ENCODE measurements around the gene ERP44. TPM values are rescaled to one million over a fixed set of nuclear protein-coding genes. Genes with fewer than 3 reads are reported as not detected.
A peak's percentile ranks its signal among the peaks of the same experiment; 100 is the strongest.
"Not testable (repeated sequence)": the region's sequence is repeated elsewhere in the genome, so short reads cannot be mapped to it uniquely, and the experiment has no call there.

The ERP44 gene
- total RNA-seq, 1 donor from 2014 or later, result 16.2 TPM

- DNase-seq, result peak; percentile 3
Observed at GRCh38 chr9:100011062-100011681, 87.6 kb downstream of the ERP44 start.

DNA sequence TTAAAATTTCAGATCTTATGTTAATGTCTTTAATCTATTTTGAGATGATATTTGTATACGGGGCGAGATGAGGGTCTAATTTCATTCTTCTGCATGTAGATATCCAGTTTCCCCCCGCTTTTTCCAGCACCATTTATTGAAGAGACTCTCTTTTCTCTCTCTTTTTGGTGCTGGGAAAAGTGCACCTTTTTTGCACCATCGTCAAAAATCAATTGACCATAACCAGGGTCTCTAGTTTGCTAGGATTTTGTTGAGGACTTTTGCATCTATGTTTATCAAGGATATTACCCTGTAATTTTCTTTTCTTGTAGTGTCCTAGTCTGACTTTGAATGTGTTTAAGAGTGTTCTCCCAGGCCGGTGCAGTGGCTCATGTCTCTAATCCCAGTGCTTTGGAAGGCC is 99.0 kb downstream of the ERP44 start:
- DNase-seq, result no peak

DNA sequence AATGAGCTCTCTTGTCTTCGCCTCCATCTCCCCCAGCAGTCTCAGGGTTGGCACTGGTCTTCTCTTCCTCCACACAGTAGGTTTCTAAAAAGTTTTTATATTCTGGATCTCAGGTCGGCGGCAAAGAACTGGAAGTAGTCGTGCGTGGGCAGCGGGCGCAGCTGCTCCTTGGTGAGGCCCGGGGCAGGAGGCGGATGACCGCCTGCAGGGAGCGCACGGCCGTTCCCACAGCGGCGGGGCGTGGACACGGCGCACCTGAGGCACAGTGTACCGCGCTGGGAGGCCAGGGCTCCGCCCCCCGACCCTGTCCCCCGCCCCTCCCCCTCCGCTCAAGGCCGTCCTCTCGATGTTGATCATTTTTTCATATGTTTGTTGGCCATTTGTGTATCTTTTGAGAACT is 99.9 kb downstream of the ERP44 start:
- DNase-seq, result no peak

- DNase-seq, result no peak
Observed at GRCh38 chr9:99998266-99998665, 100.5 kb downstream of the ERP44 start.

DNA sequence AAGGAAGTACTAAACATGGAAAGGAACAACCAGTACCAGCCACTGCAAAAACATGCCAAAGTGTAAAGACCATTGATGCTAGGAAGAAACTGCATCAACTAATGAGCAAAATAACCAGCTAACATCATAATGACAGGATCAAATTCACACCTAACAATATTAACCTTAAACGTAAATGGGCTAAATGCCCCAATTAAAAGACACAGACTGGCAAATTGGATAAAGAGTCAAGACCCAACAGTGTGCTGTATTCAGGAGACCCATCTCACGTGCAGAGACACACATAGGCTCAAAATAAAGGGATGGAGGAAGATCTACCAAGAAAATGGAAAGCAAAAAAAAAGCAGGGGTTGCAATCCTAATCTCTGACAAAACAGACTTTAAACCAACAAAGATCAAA is 108.3 kb downstream of the ERP44 start:
- DNase-seq, result not testable (repeated sequence)

DNA sequence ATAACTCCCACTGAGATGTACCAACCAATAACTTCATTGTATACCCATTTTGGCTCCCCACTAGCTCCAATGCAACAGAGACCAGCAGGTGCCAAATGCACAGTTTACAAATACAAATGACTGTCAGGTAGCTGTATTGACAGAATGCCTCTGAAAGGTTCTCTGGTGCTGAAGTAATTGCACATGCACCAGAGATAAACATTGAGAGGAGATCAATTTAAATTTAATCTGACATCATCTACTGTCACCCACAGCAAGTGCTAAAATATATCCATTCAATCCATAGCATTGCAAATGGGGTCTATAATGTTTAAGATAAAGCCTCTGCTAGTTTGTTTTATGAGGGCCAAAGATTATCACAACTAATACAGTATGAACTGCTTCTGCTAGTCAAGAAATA is 112.2 kb downstream of the ERP44 start:
- DNase-seq, result no peak

DNA sequence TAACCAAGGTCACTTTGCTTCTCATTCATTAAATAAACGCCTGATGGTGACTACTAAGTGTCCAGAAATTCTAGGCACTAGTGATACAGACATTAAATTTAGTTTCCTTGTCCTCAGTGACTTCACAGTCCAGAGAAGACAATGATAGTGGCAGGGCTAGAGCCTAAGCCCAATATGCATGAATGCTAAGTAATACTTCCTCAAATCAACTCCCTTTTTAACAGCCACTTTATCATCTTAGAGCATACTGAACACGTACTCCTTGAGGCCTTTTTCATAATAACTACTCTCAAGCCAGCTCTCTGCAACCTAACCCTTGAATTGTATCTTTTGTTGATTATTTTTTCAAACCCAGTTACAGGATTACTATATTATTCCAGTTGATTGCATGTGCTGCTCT is 118.2 kb downstream of the ERP44 start:
- no peak for DNase-seq

GRCh38 chr9:99978221-99978620 is 120.6 kb downstream of the ERP44 start:
- no peak for DNase-seq

DNA sequence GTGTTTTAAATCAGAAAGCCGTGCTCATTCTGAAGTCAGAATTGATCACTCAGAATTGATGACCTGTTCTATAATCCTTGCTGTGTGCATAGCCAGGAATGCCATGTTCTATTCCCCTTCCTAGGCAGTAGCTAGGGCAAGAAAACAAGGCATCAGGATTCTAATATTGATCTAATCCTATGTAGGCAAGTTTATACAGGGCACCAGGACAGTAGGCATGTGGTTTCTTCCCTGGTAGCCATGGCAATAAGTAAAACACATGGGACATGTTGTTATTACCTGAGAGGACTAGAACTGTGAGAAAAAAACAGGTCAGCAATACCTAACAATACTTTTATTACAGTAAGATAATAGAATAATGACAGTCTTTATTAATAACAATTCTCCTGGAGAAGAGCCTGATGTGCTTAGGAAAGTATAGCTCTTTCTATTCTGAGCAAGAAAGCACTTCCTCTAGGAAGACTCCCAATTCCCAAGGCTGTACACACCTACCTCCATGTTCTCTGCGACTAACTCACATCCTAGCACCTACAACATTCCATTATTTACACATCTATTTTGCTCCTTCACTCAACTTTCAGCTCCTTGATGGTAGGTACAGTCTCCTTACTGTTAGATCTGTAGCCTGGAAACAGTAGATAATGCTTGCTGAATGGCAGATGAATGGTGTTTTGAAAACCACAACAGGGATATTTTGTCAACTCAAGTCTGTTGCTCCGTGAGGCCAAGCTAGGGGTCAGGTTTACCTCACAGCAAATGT is 121.6 kb downstream of the ERP44 start:
- DNase-seq, result no peak

DNA sequence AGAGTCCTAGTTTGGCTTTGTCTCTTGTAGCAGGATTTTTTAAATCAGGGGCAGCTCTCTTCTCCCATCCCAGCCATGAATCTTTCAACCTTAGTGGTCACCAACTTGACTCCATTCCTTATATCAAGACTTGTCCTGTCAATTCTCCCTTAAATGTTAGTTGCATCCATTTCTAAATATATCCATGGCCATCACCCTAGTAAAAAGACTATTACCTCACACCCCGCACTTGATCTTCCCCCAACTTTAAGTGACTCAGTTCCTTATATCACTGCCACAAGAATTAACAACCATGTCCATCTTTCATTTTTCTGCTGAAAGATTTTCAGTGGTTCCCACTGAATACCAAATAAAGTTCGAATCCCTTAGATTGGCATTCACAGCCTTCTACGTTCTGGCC is 125.3 kb downstream of the ERP44 start:
- DNase-seq, result no peak

DNA sequence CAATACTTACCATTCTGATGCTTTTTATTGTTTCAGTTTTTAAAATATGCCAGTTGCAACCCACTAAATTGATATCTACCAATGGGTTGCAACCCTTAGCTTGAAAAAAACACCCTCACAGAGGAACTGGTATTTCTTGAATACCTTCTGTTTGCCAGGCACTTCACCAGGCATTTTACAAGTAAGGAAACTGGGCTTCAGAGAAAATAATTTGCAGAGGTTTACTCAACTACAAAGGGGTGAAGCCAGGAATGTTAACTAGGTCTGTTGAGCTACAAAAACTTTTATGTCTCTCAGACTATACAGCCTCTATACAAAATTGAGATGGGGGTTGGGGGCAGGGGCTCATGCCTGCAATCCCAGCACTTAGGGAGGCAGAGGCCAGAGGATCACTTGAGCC is 127.4 kb downstream of the ERP44 start:
- no peak for DNase-seq

DNA sequence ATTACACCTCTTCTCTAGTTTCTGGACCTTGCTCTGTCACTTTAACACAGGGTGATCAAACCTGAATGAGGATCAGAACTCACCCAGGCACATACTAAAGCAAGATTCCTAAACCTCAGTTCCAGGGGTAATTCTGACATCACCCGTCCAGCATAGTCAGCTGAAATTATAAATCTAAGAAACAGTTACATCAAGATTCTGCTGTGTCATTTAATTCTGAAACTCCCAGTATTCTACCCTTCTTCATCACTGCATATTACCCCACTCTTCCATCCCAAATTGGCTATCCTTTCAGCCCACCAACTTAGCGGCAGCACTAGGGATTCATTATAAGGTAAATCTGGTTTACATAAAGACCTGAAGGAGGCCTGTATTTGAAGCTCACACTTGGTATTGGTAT is 128.3 kb downstream of the ERP44 start:
- no peak for DNase-seq

DNA sequence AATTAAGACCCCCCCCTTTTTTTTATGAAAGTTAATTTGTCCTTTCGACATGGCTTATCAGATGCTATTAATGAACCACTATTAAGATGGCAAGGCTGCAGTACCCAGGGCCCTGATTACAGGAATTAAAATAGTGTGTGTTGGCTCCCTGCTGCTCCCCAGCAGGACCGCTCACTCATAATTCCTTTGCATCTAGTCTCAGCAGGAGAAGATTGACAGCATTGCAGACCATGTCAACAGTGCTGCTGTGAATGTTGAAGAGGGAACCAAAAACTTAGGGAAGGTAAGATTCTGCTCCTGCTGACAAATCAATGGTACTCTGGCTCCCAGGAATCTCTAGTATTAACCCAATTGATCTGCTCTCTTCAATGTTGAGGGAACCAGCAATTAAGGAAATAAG is 131.3 kb downstream of the ERP44 start:
- DNase-seq, result no peak

GRCh38 chr9:99966716-99967115 is 132.1 kb downstream of the ERP44 start:
- no peak for DNase-seq

DNA sequence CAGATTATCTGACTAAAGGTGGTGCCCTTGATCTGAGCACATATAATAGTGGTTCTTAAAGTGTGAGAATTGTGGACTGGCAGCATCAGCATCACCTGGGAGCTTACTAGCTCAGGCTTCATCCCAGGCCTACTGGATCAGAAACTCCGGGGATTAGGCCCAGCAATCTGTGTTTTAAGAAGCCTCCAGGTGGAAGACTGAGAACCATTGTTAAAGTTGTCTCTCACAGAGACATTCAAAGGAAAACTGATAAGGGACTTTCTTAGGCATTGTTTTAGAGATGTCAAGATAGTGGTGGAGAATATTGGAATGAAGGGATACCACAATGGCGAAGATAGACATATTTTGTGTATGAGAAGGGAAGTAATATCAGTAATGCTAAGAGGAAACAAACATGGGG is 132.8 kb downstream of the ERP44 start:
- no peak for DNase-seq

DNA sequence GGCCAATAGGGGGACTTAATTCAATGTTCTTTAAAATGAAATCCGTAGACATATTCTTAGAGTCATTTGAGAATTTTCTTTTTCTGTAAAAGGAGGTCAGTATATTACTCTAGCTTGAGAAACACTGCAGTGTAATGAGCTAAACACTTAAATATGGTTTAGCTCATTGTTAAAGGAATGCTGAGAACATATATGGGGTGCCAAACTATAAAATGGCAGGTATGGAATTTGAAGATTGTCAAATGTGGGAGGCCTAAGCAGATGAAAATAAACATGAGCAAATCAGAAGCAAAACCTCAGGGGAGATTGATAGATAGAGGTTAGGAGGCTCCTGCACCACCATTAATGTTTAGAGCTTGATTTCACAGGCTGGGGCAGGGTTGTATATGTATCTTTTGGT is 134.5 kb downstream of the ERP44 start:
- DNase-seq, result no peak

GRCh38 chr9:99962680-99963261 is 136.0 kb downstream of the ERP44 start:
- no peak for DNase-seq

GRCh38 chr9:99955606-99956005 is 143.2 kb downstream of the ERP44 start:
- DNase-seq, result no peak

DNA sequence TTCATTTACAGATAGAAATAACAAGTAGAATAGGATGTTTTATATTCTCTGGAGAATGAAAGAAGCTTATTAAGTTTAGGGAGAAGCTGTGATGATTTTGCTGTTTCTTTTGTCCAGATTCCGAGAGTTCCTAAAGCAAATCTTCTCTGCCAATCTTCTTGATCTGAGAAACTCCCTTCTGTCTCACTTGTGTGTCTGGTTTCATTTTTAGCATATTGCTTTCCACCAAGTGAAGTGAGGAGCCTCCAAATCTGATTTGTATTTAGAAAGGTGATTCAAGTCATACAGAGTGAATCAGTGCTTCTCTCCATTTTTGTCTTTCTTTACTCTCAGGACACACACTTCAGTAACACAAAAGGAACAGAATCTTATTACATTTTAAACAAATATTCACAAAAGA is 144.0 kb downstream of the ERP44 start:
- no peak for DNase-seq

DNA sequence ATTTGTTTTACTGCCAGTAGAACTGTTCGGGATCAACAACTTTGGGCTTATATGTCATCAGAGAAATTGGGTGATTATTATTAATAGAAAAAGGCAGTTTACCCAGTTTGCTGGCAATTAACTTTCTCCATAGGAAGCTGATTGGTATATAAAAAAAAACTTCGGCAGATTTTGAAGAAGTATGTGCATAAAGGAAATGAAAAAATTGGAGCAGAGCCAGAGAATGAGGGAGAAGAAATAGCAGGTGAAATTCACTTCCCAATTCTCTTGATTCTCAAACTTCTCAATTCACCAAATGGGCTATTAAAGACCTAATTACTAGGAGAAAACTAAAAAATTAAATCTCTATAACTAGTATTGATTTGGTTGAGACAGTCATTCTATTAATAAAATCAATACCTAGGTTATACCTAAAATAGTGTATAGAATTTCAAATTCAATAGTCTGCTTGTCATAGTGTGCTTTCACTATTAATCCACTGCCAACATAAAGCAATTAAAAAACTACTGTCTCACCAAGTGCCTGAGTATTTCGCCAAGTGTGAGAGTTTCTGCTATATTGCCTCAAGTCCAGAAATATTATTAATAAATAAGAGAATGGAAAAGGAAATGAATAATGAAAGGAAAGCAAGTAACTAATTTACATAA is 144.8 kb downstream of the ERP44 start:
- no peak for DNase-seq

- DNase-seq, result no peak
Observed at GRCh38 chr9:99948896-99949295, 149.9 kb downstream of the ERP44 start.

GRCh38 chr9:99948482-99948881 is 150.3 kb downstream of the ERP44 start:
- no peak for DNase-seq

DNA sequence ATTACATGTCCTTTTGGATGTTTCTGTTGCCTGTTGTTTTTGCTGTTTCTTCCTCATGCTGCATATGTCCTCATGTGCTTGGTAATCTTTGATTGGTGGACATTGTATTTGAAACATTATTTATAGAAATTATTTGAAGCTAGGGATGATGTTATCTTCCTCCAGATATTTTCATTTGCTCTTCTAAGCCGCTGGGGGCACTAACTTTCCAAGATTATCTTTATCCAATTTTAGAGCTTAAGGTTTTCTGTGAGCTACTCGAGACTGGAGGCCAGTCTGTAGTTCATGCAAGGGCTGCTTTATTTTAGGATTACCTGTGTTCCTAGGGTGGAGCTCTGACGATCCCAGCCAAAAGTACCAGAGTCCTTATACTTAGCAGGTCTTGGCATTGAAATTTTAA is 151.4 kb downstream of the ERP44 start:
- no peak for DNase-seq
